ENCODE results near the gene AHCYL2.
A peak's percentile ranks its signal among the peaks of the same experiment; 100 is the strongest.

The AHCYL2 gene

DNA sequence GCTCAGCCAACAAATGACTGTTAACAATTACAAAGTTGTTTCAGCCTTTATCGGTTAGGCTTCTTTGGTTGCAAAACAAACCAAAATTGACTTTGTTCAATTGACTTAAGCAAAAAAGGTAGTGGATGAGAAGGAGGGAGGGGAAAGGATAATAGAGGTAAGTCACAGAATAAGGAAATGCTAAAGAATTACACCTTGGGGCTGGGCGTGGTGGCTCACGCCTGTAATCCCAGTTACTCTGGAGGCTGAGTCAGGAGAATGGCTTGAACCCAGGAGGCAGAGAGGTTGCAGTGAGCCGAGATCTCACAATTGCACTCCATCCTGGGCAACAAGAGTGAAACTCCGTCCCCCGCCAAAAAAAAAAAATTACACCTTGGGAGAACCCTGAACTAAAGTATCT, 41.4 kb downstream of the AHCYL2 start:
- H3K27me3 ChIP-seq (ENCODE audit: insufficient read depth, poor library complexity, severe bottlenecking), result no peaks in the 10 kb centered on the region
- no peak for DNase-seq (ENCODE audit: low read depth in 1 of 2, low spot score in 1 of 2)
- no peak overlapping the region for H3K27ac ChIP-seq (replicated peaks)
- TF ChIP-seq GABPA (IDR thresholded peaks at IDR 0.05; ENCODE audit: low read depth) (no peak), POLR2AphosphoS5 (IDR thresholded peaks at IDR 0.05; ENCODE audit: low read depth) (no peak), SPI1 (IDR thresholded peaks at IDR 0.05; ENCODE audit: borderline replicate concordance, low read depth) (no peak)
- TF ChIP-seq, protein P1, sequence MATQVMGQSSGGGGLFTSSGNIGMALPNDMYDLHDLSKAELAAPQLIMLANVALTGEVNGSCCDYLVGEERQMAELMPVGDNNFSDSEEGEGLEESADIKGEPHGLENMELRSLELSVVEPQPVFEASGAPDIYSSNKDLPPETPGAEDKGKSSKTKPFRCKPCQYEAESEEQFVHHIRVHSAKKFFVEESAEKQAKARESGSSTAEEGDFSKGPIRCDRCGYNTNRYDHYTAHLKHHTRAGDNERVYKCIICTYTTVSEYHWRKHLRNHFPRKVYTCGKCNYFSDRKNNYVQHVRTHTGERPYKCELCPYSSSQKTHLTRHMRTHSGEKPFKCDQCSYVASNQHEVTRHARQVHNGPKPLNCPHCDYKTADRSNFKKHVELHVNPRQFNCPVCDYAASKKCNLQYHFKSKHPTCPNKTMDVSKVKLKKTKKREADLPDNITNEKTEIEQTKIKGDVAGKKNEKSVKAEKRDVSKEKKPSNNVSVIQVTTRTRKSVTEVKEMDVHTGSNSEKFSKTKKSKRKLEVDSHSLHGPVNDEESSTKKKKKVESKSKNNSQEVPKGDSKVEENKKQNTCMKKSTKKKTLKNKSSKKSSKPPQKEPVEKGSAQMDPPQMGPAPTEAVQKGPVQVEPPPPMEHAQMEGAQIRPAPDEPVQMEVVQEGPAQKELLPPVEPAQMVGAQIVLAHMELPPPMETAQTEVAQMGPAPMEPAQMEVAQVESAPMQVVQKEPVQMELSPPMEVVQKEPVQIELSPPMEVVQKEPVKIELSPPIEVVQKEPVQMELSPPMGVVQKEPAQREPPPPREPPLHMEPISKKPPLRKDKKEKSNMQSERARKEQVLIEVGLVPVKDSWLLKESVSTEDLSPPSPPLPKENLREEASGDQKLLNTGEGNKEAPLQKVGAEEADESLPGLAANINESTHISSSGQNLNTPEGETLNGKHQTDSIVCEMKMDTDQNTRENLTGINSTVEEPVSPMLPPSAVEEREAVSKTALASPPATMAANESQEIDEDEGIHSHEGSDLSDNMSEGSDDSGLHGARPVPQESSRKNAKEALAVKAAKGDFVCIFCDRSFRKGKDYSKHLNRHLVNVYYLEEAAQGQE (IDR thresholded peaks at IDR 0.05; ENCODE audit: insufficient replicate concordance, low read depth), result no peak
- TF ChIP-seq, protein P2, sequence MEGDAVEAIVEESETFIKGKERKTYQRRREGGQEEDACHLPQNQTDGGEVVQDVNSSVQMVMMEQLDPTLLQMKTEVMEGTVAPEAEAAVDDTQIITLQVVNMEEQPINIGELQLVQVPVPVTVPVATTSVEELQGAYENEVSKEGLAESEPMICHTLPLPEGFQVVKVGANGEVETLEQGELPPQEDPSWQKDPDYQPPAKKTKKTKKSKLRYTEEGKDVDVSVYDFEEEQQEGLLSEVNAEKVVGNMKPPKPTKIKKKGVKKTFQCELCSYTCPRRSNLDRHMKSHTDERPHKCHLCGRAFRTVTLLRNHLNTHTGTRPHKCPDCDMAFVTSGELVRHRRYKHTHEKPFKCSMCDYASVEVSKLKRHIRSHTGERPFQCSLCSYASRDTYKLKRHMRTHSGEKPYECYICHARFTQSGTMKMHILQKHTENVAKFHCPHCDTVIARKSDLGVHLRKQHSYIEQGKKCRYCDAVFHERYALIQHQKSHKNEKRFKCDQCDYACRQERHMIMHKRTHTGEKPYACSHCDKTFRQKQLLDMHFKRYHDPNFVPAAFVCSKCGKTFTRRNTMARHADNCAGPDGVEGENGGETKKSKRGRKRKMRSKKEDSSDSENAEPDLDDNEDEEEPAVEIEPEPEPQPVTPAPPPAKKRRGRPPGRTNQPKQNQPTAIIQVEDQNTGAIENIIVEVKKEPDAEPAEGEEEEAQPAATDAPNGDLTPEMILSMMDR (IDR thresholded peaks at IDR 0.05; ENCODE audit: insufficient read depth, low read length), result no peak
- H3K4me3 ChIP-seq (replicated peaks; ENCODE audit: insufficient read depth, low read length), result no peak overlapping the region

DNA sequence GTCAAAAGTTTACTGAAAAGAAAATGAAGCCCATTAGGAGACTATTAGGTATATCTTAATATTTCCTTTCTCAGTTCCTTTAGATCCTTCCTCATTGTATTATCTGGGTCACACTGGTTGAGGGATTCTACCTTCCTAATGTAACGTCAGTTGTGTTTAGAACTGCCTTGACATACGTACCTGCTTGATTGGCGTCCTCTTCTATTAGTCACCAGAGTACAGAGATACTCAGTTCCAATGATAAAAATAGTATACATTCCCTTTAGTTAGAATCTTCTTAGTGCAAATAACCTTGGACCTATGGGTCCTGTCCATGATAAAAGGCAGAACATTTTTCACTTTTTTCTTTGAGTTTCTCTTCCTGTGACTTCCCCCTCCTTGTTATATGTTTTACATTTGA, 45.2 kb downstream of the AHCYL2 start:
- Histone ChIP-seq H3K27me3 (ENCODE audit: insufficient read depth, poor library complexity, severe bottlenecking) (no peaks in the 10 kb centered on the region), H3K27ac (replicated peaks) (no peak overlapping the region), H3K4me3 (replicated peaks; ENCODE audit: insufficient read depth, low read length) (no peak overlapping the region)
- no peak for DNase-seq (ENCODE audit: low read depth in 1 of 2, low spot score in 1 of 2)
- TF ChIP-seq, protein P2 (IDR thresholded peaks at IDR 0.05; ENCODE audit: insufficient read depth, low read length), result no peak
- TF ChIP-seq GABPA (IDR thresholded peaks at IDR 0.05; ENCODE audit: low read depth) (no peak), POLR2AphosphoS5 (IDR thresholded peaks at IDR 0.05; ENCODE audit: low read depth) (no peak), SPI1 (IDR thresholded peaks at IDR 0.05; ENCODE audit: borderline replicate concordance, low read depth) (no peak)
- TF ChIP-seq, protein P1 (IDR thresholded peaks at IDR 0.05; ENCODE audit: insufficient replicate concordance, low read depth), result no peak

DNA sequence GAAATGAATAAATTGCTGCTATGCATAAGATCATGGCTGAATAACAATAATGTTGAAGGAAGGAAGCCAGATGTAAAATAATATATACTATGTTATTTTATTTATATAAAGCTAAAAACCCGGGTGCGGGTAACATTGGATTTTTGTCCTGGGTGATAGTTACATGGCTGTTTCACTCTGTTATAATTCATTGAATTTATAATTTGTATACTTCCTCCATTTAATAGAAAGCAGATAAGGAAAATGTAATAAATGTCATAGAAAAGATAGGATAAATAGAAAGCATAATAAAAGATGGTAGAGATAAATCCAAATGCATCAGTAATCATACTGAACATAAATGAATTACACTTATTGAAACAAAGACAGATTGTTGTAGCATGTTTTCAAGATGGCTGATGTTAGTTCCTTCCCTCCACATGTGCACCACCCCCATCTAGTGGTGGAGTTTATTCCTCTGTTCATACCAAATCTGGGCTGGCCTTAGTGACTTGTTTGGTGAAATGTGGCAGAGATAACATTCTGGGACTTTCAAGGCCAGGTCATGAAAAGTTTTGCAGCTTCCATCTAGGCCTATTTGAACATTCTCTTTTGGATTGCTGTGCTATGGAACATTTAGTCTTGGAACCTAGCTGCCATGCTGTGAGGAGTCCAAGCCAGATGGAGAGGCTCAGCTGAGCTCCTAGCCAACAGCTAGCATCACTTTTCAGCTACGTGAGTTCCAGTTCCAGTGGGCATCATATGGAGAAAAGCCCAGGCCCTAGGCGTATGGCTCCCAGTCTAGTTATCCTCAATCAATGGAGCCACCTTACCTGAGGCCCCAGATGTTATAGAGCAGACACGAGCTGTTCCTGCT, 46.9 kb downstream of the AHCYL2 start:
- peak; percentile 35 to 74 for DNase-seq (ENCODE audit: low read depth in 1 of 2, low spot score in 1 of 2)
- no peaks in the 10 kb centered on the region for H3K27me3 ChIP-seq (ENCODE audit: insufficient read depth, poor library complexity, severe bottlenecking)
- TF ChIP-seq GABPA (IDR thresholded peaks at IDR 0.05; ENCODE audit: low read depth) (no peak), SPI1 (IDR thresholded peaks at IDR 0.05; ENCODE audit: borderline replicate concordance, low read depth) (peak; percentile 10; the same call in 1 of the 2 replicates), POLR2AphosphoS5 (IDR thresholded peaks at IDR 0.05; ENCODE audit: low read depth) (no peak)
- TF ChIP-seq, protein P2 (IDR thresholded peaks at IDR 0.05; ENCODE audit: insufficient read depth, low read length), result peak; percentile 65
- TF ChIP-seq, protein P1 (IDR thresholded peaks at IDR 0.05; ENCODE audit: insufficient replicate concordance, low read depth), result no peak
- H3K4me3 ChIP-seq (replicated peaks; ENCODE audit: insufficient read depth, low read length), result no peak overlapping the region
- H3K27ac ChIP-seq (replicated peaks), result no peak overlapping the region; the same call in 1 of the 2 replicates
